Epidermal melanocyte (primary cell): ENCODE results near the gene NPW.

ENCODE experiments used
- DNase-seq: peaks from one replicate; pipeline ENCODE4 v3.0.0; 2011; ENCODE audit warnings: low spot score; ENCODE audit not compliant: insufficient read length

The NPW gene

DNA sequence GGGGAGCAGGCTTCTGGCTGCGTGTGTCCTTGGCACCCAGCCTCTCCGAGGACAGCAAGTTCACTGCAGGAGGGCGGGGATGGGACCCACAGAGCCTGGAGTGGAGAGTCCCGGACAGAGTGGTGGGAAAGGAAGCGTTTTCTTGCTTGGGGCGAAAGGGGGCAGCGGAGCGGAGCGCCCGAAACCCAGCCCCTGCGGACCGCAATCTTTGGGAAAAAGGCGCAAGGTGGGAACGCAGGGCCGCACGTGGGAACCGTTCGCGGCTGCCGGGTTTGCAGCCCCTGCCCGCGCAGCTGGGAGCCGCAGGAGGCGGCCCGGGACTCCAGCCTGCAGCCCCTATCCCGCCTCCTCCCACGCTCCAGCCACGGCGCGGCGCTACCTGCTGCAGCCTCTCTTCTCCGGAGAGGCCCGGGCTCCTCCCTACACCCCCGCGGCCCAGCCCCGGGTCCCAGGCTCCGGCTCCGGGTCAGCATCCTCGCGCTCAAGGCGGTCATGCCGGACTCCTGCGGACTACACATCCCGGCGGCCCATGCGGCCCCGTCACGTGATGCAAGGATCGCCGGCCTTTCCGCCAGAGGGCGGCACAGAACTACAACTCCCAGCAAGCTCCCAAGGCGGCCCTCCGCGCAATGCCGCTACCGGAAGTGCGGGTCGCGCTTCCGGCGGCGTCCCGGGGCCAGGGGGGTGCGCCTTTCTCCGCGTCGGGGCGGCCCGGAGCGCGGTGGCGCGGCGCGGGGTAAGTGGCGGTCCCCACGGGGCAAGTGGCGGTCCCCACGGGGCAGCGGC lies 27.9 kb downstream of the NPW start, which contains the start of the genes NTHL1 and TSC2:
TSS of gene NTHL1 (minus strand) at position 505 of the 786 bp plus-strand sequence. CDS start at position 494, 11 bp downstream.
TSS of gene TSC2 (plus strand) at position 656 of the 786 bp plus-strand sequence. CDS start 631 bp downstream, outside the sequence.
- DNase-seq, result peak; percentile 98

DNA sequence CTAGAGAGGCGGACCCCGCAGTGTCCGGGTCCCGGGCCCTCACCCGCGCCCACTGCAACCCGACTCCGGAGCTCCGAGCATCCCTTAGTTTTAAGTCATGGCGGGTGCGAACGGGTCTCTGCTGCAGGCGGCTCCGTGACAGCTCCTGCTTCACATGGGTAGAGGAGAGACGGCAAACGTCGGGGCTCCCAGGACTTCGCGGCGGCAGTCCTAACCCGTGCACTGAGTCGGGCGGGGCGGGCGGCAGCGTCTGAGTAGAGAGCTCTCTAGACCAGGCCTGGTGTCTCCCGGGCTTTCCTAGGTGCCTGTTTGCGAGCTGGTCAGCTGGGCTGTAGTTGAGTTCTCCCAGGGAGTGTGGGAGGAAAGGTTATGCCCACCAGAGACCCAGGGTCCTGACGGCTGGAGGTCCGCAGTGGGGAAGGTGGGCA lies 28.5 kb downstream of the NPW start:
- no peak for DNase-seq

DNA sequence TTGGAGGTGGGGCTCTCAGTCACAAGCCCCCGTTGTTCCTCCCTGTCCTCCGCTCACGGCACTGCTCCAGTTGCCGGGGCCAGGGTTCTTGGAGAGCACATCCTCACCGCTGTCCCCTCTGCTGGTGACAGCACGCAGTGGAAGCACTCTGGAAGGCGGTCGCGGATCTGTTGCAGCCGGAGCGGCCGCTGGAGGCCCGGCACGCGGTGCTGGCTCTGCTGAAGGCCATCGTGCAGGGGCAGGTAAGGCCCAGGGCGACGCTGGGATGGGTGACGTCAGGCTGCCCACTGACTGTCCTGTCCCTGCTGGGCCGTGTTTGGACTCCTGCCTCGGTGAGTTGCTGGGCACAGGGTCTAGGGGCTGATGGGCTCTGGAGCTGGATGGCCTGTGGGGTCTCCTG lies 33.6 kb downstream of the NPW start:
- DNase-seq, result no peak

DNA sequence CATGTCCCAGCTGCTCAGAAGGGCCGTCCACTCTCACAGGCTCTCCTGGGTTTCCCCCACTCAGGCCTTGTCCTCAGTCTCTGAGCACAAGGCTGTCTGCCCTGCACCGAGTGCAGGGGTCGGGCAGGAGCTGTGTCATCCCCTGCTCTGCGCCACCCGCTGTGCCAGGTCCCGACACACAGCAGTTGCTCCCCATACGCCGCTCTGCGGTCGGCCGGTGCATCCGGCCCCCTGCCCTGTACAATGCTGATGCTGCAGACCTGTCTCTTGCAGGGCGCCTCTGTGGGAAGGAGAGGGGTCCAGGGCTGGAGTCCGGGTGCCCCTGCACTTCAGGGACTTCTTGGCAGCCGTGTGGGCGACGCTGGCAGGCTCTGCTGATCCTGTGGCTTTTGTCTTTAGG lies 34.3 kb downstream of the NPW start:
- DNase-seq, result no peak

DNA sequence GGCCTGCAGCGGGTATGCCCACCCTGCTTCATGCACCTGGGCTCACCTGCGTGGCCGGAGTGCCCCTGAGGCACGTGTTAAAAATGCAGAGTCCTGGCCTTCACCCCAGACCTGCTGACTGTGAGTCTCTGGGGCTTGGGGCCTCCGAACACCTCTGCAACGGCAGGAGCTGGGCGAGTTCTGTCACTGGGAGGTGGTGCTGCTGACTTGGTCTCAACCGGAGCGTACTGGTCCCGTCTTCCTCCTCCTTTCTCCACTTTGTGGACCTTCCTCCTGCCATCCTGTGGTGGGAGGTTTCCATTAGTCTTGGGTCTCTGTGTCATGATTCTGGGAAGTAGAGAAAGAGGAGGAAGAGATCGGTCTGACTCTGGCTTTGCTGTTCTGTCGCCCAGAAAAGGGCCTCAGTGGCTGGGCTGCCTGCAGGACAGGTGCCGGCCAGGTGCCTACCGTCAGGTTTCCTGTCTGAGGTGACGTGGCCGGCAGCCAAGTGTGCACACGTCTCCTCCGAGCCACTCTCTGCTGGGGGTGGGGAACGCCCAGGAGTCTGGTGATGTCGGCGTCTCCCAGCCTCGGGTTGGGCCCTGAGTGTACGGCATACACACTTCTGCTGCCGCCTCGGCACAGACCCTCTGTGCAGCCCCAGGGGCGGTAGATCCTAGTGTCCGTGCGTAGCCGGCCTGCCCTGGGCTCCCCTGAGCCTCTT lies 35.1 kb downstream of the NPW start:
- DNase-seq, result no peak

DNA sequence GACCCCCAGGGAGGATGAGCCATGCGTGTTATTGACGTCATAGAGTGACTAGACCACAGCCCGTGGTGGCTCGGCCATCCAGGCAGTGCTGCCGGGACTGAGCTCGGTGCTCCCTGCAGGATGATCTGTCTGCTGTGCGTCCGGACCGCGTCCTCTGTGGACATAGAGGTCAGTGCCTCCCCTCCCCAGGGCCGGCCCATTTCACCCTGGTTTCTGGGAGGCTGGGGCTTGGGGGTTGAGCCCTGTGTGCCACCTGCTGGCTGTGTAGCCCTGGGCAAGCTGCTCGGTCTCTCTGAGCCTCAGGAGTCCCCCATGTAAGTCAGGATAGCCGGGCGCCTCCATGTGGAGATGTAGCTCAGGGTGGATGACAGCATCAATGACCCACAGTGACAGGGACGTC lies 36.5 kb downstream of the NPW start:
- DNase-seq, result no peak

DNA sequence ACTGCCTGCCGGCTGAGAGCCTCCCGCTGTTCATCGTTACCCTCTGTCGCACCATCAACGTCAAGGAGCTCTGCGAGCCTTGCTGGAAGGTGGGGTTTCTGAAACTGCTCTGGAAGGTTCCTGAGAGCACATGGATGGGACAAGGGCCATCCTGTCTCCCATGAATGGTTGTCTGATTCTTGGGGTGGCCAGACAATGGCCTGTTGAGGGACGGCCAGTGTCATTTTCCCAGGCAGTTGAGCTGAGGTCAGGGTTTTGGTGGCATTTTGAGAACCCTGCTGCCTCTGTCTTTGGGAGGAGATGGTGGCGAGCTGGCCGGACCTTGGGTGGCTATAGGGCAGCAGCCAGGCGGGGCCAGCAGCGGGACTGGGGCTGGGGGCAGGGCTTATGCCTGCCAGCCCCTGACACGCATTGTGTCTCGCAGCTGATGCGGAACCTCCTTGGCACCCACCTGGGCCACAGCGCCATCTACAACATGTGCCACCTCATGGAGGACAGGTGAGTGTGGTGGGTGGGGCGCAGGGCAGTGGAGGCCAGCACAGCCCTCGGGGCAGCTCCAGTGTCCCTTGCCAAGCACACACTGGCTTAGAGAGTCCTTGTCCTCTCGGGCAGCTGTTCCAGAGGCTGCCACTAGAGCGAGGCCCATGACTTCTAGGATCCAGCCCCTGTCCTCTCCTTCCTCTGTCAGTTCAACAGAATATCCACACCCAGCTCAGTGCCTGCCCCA lies 37.3 kb downstream of the NPW start:
- no peak for DNase-seq

DNA sequence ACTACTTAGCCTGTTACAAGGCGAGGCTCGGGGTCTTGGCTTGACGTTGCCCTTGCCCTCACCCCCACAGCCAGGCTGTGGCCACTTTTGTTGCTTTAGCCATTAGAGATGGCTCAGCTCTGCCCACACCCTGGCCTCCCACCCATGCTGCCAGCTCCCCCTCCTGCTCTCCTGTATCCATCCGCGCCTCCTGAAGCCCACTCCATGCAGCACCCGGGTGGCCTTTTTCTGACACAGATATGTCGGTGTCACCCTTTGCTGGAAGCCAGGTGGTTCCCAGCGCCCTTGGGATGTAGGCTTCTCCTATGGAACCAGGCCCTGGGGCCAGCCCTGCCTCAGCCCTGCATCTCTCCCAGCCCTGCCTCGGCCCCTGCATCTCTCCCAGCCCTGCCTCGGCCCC lies 37.9 kb downstream of the NPW start:
- no peak for DNase-seq

DNA sequence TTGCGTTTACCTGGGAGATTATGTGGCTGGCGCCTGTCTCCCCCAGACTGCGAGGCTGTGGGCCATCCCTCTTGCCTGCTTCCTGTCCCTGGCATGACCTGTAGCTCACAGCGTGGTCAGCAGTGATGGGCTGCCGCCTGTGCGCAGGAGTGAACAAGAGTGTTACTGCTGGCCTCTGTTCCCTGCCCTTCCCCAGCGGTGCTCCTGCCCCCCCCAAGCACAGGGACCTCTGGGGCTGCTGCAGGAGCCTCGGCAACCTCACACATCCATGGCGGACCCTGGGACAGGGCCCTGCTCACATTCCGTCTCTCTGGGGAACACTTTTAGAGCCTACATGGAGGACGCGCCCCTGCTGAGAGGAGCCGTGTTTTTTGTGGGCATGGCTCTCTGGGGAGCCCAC lies 38.8 kb downstream of the NPW start:
- DNase-seq, result no peak

DNA sequence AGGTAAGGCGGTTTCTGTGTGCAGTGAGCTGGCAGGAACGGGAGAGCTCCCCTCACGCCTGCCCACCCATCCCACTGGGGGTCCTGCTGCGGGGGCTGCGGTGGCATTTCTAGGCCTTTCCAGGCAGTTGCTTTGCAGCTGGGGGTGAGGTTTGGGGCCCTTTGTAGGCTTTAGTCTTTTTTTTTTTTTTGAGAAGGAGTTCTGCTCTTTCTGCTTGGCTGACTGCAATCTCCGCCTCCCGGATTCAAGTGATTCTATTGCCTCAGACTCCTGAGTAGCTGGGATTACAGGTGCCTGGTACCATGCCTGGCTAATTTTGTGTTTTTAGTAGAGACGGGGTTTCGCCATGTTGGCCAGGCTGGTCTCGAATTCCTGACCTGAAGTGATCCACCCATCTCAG lies 39.3 kb downstream of the NPW start:
- no peak for DNase-seq

DNA sequence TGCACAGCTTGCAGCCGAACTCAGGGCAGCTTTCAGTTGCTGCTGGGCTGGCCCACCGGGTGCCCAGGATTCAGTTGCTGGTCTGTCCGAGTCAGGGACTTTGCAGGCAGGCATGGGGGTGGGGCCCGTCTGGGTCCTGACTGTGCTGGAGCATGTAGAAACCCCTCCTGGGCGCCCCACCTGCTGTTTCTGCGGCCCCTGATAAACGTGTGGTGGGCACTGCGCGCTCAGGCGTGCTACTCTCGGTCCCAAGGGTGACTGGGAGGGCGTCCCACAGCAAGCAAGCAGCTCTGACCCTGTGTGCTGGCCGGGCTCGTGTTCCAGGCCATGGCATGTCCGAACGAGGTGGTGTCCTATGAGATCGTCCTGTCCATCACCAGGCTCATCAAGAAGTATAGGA lies 40.8 kb downstream of the NPW start:
- no peak for DNase-seq

DNA sequence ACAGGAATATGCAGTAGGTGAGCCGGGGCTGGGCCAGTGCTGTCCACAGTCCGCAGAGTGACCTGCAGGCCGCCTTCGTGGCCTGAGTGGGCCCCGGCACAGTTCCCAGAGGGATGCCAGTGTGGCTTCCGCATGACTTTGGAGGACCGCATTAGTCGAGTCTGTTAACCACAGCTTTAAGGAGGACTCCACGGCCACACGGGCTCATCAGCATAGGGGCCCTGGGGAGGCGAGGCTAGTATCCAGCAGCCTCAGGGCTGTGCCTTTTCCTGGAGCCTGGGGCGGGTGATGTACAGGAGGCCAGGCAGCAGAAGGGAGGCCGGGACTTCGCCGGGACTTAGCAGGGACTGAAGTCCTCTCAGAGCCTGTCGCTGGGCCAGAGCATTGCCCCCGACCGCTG lies 41.4 kb downstream of the NPW start:
- no peak for DNase-seq

DNA sequence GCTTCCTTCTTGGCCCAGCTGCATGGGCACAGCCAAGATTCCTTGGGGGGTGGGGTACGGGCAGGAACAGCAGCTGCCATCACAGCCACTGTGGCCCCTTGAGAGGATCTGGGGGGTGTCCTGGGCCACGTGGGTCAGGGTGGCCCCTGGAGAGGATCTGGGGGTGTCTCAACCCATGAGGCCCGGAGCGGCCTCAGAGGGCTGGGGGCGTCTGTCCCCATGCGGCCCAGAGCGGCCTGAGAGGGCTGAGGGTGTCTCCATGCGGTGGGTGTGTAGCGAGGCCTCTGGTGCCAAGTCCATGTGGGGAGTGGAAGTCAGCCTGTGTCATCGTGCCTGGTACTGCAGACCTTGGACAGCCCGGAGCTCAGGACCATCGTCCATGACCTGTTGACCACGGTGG lies 41.9 kb downstream of the NPW start:
- no peak for DNase-seq

DNA sequence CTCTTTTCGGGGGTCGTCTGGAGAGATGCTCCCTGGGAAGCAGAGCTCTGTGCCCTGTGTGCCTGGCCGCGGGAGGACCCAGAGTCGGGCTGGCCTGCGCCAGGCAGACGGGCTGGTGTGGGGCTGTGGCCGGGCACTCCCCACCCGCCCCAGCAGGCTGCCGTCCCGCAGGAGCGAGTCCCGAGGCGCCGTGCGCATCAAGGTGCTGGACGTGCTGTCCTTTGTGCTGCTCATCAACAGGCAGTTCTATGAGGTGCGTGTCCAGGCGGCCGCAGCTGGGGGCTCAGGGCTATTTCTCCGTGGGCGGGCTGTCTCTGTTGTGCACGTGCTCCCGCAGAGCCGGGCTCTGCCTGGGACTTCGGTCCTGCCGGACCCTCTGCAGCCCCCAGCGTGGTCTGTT lies 43.2 kb downstream of the NPW start:
- DNase-seq, result no peak

DNA sequence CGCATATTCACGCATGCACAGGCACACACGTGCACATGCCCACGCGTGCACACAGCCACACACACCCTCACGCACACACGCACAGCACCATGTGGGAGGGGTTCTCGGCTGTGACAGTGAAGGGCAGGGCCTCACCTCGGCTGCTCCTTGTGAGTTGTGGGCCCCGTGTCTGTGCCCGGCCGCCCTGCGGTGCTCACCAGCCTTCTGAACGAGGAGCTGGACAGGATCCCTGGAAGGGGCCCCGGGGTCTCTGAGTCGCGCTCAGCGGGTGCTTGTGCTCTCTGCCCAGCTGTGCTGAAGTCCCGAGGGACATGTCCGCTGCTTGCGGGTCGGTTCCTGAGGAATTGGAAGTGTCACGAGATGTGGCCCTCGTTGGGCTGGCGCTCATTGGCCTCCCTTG lies 44.3 kb downstream of the NPW start:
- no peak for DNase-seq

DNA sequence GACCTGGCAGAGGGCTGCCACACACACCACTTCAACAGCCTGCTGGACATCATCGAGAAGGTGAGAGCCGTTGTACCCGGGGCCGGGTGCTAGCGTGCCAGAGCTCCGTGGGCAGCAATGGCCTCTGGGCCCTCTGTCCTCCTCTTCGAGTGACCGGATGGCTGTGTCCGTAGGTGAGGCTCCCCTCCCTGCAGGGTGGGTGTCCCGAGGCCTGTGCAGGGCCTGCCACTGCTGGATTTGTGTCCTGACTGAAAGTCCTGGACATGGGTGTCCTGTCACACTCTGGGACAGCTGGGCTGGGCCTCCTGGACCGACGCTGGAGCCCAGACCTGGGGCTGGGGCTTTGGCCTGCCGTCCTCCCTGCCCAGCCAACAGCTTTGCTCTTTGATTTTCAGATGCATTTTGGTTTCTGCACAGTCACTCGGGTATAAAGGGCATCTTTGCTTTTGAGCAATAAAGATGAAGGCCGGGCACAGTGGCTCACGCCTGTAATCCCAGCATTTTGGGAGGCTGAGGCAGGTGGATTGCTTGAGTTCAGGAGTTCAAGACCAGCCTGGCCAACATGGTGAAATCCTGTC lies 44.9 kb downstream of the NPW start:
- no peak for DNase-seq

DNA sequence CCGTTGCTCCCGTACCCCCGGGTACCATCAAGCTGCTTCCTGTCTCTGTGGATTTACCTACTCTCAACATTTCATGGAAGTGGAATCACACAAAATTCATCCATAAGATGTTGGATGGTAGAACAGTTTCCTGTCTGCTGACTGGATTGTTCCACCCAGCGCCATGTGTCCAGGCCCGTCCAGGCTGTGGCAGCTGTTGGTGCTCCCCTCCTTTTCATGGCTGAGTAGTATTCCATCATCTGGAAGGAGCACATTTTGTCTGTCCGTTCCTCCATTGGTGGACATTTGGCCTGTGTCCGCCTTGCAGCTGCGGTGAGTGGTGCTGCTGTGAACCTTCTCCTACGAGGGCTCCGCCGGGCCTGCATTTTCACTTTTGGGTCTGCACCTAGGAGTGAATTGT lies 46.6 kb downstream of the NPW start:
- DNase-seq, result no peak
